ENCODE results near the gene PRDX3. TPM values are rescaled to one million over a fixed set of nuclear protein-coding genes. Genes with fewer than 3 reads are reported as not detected.
"Not testable (repeated sequence)": the region's sequence is repeated elsewhere in the genome, so short reads cannot be mapped to it uniquely, and the experiment has no call there.

PRDX3 gene
- polyA plus RNA-seq, 1 experiment = 280 TPM

DNA sequence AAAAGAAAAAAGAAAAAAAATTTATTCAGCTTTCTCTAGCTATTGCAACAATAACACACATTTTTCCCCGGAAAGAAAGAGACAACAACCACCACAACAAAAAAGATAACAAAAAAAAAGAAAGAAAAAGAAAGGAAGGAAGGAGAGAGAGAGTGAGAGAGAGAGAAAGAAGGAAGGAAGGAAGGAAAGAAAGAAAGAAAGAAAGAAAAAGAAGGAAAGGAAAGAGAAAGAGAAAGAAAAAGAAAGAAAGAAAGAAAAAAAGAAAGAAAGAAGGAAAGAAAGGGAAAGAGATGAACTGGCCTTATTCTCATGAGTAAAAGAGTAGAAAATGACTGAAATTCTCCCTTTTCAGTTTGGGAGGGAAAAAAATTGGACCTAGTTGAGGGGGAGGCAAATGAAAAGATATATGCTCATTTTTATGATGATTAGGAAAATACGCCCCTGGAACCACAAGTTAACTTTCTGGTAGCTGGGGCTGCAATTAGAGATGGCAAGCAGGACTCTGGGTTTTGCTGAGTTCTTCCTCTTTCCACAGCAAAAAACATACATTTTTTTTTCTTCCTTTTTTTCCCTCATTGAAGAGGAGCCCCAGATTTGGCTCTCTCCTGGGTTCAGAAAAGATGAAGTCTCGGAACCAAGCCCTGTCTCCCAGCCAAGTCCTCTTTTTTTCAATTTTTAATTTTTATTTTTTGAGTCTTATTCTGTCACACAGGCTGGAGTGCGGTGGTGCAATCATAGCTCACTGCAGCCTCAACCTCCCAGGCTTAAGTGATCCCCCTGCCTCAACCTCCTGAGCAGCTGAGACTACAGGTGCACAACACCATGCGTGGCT lies 12.6 kb upstream of the PRDX3 start:
- CTCF ChIA-PET = interaction anchor here (3.4 kb wide), 1 partner anchor 8 kb away, joined by 18 read pairs; no protein-coding TSS in a partner anchor
- no peak for DNase-seq (ENCODE audit: low read depth)
- Histone ChIP-seq H3K4me3 (ENCODE audit: low read depth, low read length) (no peak overlapping the region), H3K36me3 (ENCODE audit: control insufficient read depth, insufficient read depth, low read length) (no peaks in the 10 kb centered on the region), H3K27me3 (ENCODE audit: control insufficient read depth, insufficient read depth, low read length) (no peaks in the 10 kb centered on the region)
- POLR2A ChIA-PET = interaction anchor here (0.7 kb wide), 2 partner anchors 15 to 603 kb away, joined by 3 to 5 read pairs; no protein-coding TSS in a partner anchor
- TF ChIP-seq, protein P1, sequence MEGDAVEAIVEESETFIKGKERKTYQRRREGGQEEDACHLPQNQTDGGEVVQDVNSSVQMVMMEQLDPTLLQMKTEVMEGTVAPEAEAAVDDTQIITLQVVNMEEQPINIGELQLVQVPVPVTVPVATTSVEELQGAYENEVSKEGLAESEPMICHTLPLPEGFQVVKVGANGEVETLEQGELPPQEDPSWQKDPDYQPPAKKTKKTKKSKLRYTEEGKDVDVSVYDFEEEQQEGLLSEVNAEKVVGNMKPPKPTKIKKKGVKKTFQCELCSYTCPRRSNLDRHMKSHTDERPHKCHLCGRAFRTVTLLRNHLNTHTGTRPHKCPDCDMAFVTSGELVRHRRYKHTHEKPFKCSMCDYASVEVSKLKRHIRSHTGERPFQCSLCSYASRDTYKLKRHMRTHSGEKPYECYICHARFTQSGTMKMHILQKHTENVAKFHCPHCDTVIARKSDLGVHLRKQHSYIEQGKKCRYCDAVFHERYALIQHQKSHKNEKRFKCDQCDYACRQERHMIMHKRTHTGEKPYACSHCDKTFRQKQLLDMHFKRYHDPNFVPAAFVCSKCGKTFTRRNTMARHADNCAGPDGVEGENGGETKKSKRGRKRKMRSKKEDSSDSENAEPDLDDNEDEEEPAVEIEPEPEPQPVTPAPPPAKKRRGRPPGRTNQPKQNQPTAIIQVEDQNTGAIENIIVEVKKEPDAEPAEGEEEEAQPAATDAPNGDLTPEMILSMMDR (IDR thresholded peaks at IDR 0.05; ENCODE audit: insufficient read depth, low read depth, low read length) = no peak

DNA sequence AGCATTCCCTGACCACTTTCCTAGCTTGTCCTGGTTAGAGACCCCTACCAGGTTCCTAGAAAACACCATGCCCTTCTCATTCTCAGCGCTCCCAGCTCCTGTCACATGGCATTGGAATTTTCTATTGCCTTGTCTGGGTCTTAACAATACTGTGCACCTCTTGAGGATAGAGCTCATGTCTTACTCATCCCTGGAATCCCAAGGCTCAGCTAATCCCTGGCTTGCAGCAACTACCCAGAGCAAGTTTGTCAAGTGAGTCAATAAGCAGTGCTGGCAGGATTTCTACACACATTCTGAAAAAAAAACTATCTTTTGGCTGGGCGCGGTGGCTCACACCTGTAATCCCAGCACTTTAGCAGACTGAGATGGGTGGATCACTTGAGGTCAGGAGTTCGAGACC lies 11.7 kb upstream of the PRDX3 start:
- peak; percentile 88 for DNase-seq (ENCODE audit: low read depth)
- H3K4me3 ChIP-seq (ENCODE audit: low read depth, low read length) = no peak overlapping the region
- ChIA-PET POLR2A (interaction anchor here (0.7 to 0.8 kb wide), 3 partner anchors 14 to 602 kb away, joined by 3 to 5 read pairs (median 3); partner anchors contain the start of gene SFXN4), CTCF (interaction anchor here (0.9 to 3.4 kb wide), 7 partner anchors 8 to 59 kb away, joined by 3 to 18 read pairs (median 4); partner anchors contain the start of gene GRK5)
- H3K27me3 ChIP-seq (ENCODE audit: control insufficient read depth, insufficient read depth, low read length) = no peaks in the 10 kb centered on the region
- TF ChIP-seq, protein P1 (IDR thresholded peaks at IDR 0.05; ENCODE audit: insufficient read depth, low read depth, low read length) = no peak
- no peaks in the 10 kb centered on the region for H3K36me3 ChIP-seq (ENCODE audit: control insufficient read depth, insufficient read depth, low read length)

DNA sequence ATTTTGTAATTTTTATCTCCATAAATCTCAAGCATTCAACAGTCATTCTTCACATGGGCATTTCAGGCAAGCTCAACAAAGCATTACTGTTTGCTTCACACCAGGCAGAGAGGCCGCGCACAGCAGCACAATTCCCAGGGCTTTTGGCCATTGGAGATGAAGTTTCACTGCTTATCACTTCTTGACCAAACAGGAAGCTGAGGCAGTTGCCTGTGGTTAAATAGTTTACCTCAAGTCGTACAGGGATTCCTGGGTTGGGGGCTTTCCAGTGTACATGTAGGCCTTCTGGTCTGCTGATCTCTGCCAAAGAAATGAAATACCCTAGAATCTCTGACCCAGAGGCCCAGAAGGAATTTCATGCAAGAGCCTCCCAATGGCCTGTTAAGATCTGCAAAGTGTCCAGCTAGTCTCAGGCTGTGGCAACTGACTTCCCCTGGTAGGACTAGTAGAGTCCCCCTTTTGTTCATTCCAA lies 11.2 kb upstream of the PRDX3 start:
- no peak for DNase-seq (ENCODE audit: low read depth)
- TF ChIP-seq, protein P1 (IDR thresholded peaks at IDR 0.05; ENCODE audit: insufficient read depth, low read depth, low read length) = no peak
- ChIA-PET CTCF (interaction anchor here (0.9 to 3.4 kb wide), 8 partner anchors 9 to 58 kb away, joined by 3 to 18 read pairs (median 4); partner anchors contain the start of gene GRK5), POLR2A (interaction anchor here (0.8 kb wide), 1 partner anchor 24 kb away, joined by 3 read pairs; the partner anchor contains the start of gene SFXN4)
- Histone ChIP-seq H3K4me3 (ENCODE audit: low read depth, low read length) (no peak overlapping the region), H3K27me3 (ENCODE audit: control insufficient read depth, insufficient read depth, low read length) (no peaks in the 10 kb centered on the region), H3K36me3 (ENCODE audit: control insufficient read depth, insufficient read depth, low read length) (no peaks in the 10 kb centered on the region)

DNA sequence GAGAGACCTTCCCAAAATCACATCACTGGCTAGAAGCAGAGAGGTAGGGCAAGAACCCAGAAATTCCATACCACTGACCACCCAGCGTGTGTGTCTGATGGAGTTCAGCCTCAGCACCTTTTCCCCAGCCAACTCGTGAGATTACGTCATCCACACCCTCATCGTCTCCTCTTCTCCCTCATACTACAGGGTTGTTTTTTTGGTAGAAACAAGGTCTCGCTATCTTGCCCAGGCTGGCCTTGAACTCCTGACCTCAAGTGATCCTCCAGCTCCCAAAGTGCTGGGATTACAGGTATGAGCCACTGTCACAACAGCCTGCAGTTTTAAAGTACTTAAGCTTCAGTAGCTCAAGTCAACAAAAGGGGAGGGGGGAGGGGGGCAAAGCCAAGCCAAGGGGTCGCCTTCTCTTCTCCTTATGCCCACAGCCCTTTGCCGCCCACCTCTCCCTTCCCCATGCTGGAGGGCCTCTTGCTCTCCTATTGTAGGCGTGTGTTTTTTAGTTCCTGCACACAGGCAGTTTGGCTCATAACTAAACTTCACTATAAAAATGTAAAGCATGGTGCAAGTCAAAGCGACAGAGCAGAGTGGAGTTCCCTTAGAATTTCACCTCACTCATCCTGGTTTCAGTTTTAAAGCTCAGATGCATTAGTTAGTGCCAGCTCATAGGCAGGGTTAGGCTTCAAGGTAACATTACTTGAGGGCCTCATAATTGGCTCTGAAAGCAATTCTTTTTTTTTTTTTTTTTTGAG lies 5.2 kb upstream of the PRDX3 start:
- POLR2A ChIA-PET = no interaction called here
- CTCF ChIA-PET = interaction anchor here (0.6 kb wide), 1 partner anchor 260 kb away, joined by 6 read pairs; no protein-coding TSS in a partner anchor
- TF ChIP-seq, protein P1 (IDR thresholded peaks at IDR 0.05; ENCODE audit: insufficient read depth, low read depth, low read length) = no peak

DNA sequence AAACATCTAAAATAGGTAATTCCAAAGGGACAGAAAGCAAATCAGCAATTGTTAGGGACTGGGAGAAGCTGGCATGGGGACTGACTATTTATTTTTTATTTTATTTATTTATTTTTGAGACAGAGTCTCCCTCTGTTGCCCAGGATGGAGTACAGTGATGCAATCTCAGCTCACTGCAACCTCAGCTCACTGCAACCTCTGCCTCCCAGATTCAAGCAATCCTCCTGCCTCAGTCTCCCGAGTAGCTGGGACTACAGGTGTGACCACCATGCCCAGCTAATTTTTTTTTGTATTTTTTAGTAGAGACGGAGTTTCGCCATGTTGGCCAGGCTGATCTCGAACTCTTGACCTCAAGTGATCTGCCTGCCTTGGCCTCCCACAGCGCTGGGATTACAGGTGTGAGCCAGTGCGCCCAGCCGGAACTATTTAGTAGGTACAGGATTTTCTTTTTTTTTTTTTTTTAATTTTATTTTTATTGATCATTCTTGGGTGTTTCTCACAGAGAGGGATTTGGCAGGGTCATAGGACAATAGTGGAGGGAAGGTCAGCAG lies 2.3 kb upstream of the PRDX3 start:
- CTCF ChIA-PET = interaction anchor here (1.7 to 2.2 kb wide), 2 partner anchors 9 to 18 kb away, joined by 6 to 7 read pairs; no protein-coding TSS in a partner anchor
- POLR2A ChIA-PET = not testable (repeated sequence)

More for the DNA sequence above, 5.2 kb upstream of the PRDX3 start:
- Histone ChIP-seq H3K4me3 (ENCODE audit: low read depth, low read length) (no peak overlapping the region), H3K27me3 (ENCODE audit: control insufficient read depth, insufficient read depth, low read length) (no peaks in the 10 kb centered on the region), H3K36me3 (ENCODE audit: control insufficient read depth, insufficient read depth, low read length) (no peaks in the 10 kb centered on the region)
- no peak for DNase-seq (ENCODE audit: low read depth)

More for the DNA sequence above, 2.3 kb upstream of the PRDX3 start:
- not testable (repeated sequence) for H3K36me3 ChIP-seq (ENCODE audit: control insufficient read depth, insufficient read depth, low read length); DNase-seq (ENCODE audit: low read depth); H3K4me3 ChIP-seq (ENCODE audit: low read depth, low read length); H3K27me3 ChIP-seq (ENCODE audit: control insufficient read depth, insufficient read depth, low read length)
